H9 (cell line): ENCODE data around the gene ZBTB17. TPM values are rescaled to one million over a fixed set of nuclear protein-coding genes. Genes with fewer than 3 reads are reported as not detected.

Experiments used
- DNase-seq: peaks from one replicate; pipeline ENCODE4 v3.0.0-alpha.2; 2017
- H2AFZ ChIP-seq: one replicate; pipeline ENCODE4 v1.6.1; 2013; ENCODE audit warnings: mild to moderate bottlenecking, low read length, control low read depth, moderate library complexity
- H2AK5ac ChIP-seq: 2 replicates; pipeline ENCODE4 v1.6.1; 2013; ENCODE audit warnings: low read length, control low read depth, mixed read lengths; ENCODE audit not compliant: insufficient read length
- H2BK120ac ChIP-seq: one replicate; pipeline ENCODE4 v1.6.1; 2013; ENCODE audit warnings: low read depth, mild to moderate bottlenecking, low read length, control low read depth, inconsistent platforms; ENCODE audit not compliant: poor library complexity, severe bottlenecking
- H2BK12ac ChIP-seq: 2 replicates; pipeline ENCODE4 v1.6.1; 2013; ENCODE audit warnings: low read length, control low read depth, mixed read lengths, low read depth; ENCODE audit not compliant: insufficient read length
- H2BK15ac ChIP-seq: 2 replicates; pipeline ENCODE4 v1.6.1; 2013; ENCODE audit warnings: low read depth, low read length, control low read depth
- H2BK20ac ChIP-seq: one replicate; pipeline ENCODE4 v1.6.1; 2013; ENCODE audit warnings: low read depth, mild to moderate bottlenecking, low read length, control low read depth, inconsistent platforms; ENCODE audit not compliant: poor library complexity, severe bottlenecking
- H2BK5ac ChIP-seq: 2 replicates; pipeline ENCODE4 v1.6.1; 2013; ENCODE audit warnings: low read length, control low read depth, mixed read lengths; ENCODE audit not compliant: insufficient read length
- H3K14ac ChIP-seq: 2 replicates; pipeline ENCODE4 v1.6.1; 2013; ENCODE audit warnings: low read length, control low read depth; ENCODE audit not compliant: insufficient read depth
- H3K18ac ChIP-seq: 2 replicates; pipeline ENCODE4 v1.6.1; 2013; ENCODE audit warnings: low read depth, mild to moderate bottlenecking, mixed read lengths, low read length, control low read depth; ENCODE audit not compliant: insufficient read length
- H3K23ac ChIP-seq: 2 replicates; pipeline ENCODE4 v1.6.1; 2013; ENCODE audit warnings: low read length, control low read depth, mixed read lengths, low read depth; ENCODE audit not compliant: insufficient read length
- H3K23me2 ChIP-seq: 2 replicates; pipeline ENCODE4 v1.6.1; 2013; ENCODE audit warnings: low read depth, mild to moderate bottlenecking, mixed read lengths, low read length, control low read depth; ENCODE audit not compliant: insufficient read length, poor library complexity, severe bottlenecking
- H3K27ac ChIP-seq: 2 replicates; pipeline ENCODE4 v1.5.1; 2013; ENCODE audit warnings: low read length, control low read depth, mixed read lengths, low read depth; ENCODE audit not compliant: insufficient read length
- H3K27me3 ChIP-seq: 2 replicates; pipeline ENCODE4 v1.6.1; 2013; ENCODE audit warnings: low read length, control low read depth, inconsistent platforms; ENCODE audit not compliant: insufficient read depth
- H3K4ac ChIP-seq: 2 replicates; pipeline ENCODE4 v1.6.1; 2013; ENCODE audit warnings: low read depth, mild to moderate bottlenecking, control low read depth, inconsistent platforms, low read length, moderate library complexity
- H3K4me1 ChIP-seq: 2 replicates; pipeline ENCODE4 v1.6.1; 2013; ENCODE audit warnings: low read length, control low read depth, inconsistent platforms; ENCODE audit not compliant: insufficient read depth
- H3K4me2 ChIP-seq: 2 replicates; pipeline ENCODE4 v1.6.1; 2013; ENCODE audit warnings: low read length, control low read depth, mixed read lengths; ENCODE audit not compliant: insufficient read length, insufficient read depth
- H3K56ac ChIP-seq: 2 replicates; pipeline ENCODE4 v1.6.1; 2013; ENCODE audit warnings: low read depth, mild to moderate bottlenecking, mixed read lengths, low read length, control low read depth; ENCODE audit not compliant: insufficient read length
- H3K79me1 ChIP-seq: 2 replicates; pipeline ENCODE4 v1.6.1; 2013; ENCODE audit warnings: low read depth, mild to moderate bottlenecking, moderate library complexity, low read length, control low read depth, inconsistent platforms; ENCODE audit not compliant: insufficient read depth, poor library complexity, severe bottlenecking
- H3K79me2 ChIP-seq: 2 replicates; pipeline ENCODE4 v1.6.1; 2013; ENCODE audit warnings: low read length, control low read depth, inconsistent platforms; ENCODE audit not compliant: insufficient read depth
- H3K9ac ChIP-seq: 2 replicates; pipeline ENCODE4 v1.6.1; 2013; ENCODE audit warnings: low read length, control low read depth, mixed read lengths; ENCODE audit not compliant: insufficient read length; ENCODE audit errors: extremely low read depth
- H3K9me3 ChIP-seq: one replicate; pipeline ENCODE4 v1.6.1; 2013; ENCODE audit warnings: low read depth, low read length, inconsistent platforms; ENCODE audit not compliant: control insufficient read depth
- H3T11ph ChIP-seq: one replicate; pipeline ENCODE4 v1.6.1; 2013; ENCODE audit warnings: mild to moderate bottlenecking, low read length, control low read depth, inconsistent platforms
- H4K20me1 ChIP-seq: one replicate; pipeline ENCODE4 v1.6.1; 2013; ENCODE audit not compliant: control insufficient read depth, insufficient read length, insufficient read depth
- H4K5ac ChIP-seq: 2 replicates; pipeline ENCODE4 v1.6.1; 2013; ENCODE audit warnings: low read depth, mild to moderate bottlenecking, mixed read lengths, low read length, control low read depth; ENCODE audit not compliant: insufficient read length
- H4K8ac ChIP-seq: replicated peaks from 2 replicates; pipeline ENCODE4 v1.6.1; 2013; ENCODE audit warnings: low read length, control low read depth, mixed read lengths, low read depth; ENCODE audit not compliant: insufficient read length
- H4K91ac ChIP-seq: 2 replicates; pipeline ENCODE4 v1.6.1; 2013; ENCODE audit warnings: low read depth, mild to moderate bottlenecking, moderate library complexity, mixed read lengths, low read length, control low read depth; ENCODE audit not compliant: insufficient read length
- H3K27ac Mint-ChIP-seq, 3 experiments: 2 replicates in 2 of 3; 3 replicates in 1 of 3; pipeline ENCODE4 v1.8.0; 2020 to 2021; ENCODE audit warnings: mixed read lengths in 3 of 3, mild to moderate bottlenecking in 1 of 3, moderate library complexity in 1 of 3
- H3K27me3 Mint-ChIP-seq: 2 replicates; pipeline ENCODE4 v1.8.0; 2021; ENCODE audit warnings: low read depth, mild to moderate bottlenecking, moderate library complexity, mixed read lengths
- H3K36me3 Mint-ChIP-seq, 3 experiments: 2 replicates in 2 of 3; 3 replicates in 1 of 3; pipeline ENCODE4 v1.8.0; 2020 to 2021; ENCODE audit warnings: low read depth in 3 of 3, mixed read lengths in 3 of 3; ENCODE audit not compliant: insufficient read depth in 1 of 3
- H3K4me1 Mint-ChIP-seq, 2 experiments: 2 replicates each; pipeline ENCODE4 v1.8.0; 2020; ENCODE audit warnings: mixed read lengths in 2 of 2
- H3K4me3 Mint-ChIP-seq, 2 experiments: 2 replicates in 1 of 2; 3 replicates in 1 of 2; pipeline ENCODE4 v1.8.0; 2020 to 2021; ENCODE audit warnings: mild to moderate bottlenecking in 2 of 2, mixed read lengths in 2 of 2, moderate library complexity in 1 of 2
- H3K9me3 Mint-ChIP-seq, 2 experiments: 2 replicates in 1 of 2; 3 replicates in 1 of 2; pipeline ENCODE4 v1.8.0; 2020; ENCODE audit warnings: mild to moderate bottlenecking in 2 of 2, mixed read lengths in 2 of 2, moderate library complexity in 1 of 2
- CTCF ChIP-seq: fragments of 200-600 bp; sonication (generic); conservative IDR thresholded peaks from 3 replicates; pipeline ENCODE4 v1.8.0; 2021; ENCODE audit warnings: antibody characterized with exemption, mild to moderate bottlenecking
- WGBS: extraction: QIAGEN DNeasy Blood & Tissue Kit; methylation state at CpG from one replicate; pipeline ENCODE4 v1.1.7; 2013; ENCODE audit warnings: missing lambda C conversion rate, low lambda C conversion rate, mixed read lengths; ENCODE audit not compliant: insufficient read length; ENCODE audit errors: extremely low coverage; 5-methylcytosine and 5-hydroxymethylcytosine counted together
- total RNA-seq: library from RNA; stranded (reverse); gene quantifications from 2 replicates; pipeline ENCODE4 v1.2.1, GENCODE V29; 2021

ZBTB17 gene
- total RNA-seq, 1 experiment from 2014 or later, result 16.5 TPM

GRCh38 chr1:16019644-16020277, 43.9 kb upstream of the ZBTB17 start:
- no peak overlapping the region for H4K5ac ChIP-seq
- H3K27ac ChIP-seq, result no peak overlapping the region
- H3K4me2 ChIP-seq, result no peak overlapping the region
- Mint-ChIP-seq H3K4me3 (no peak overlapping the region), H3K27me3 (peaks cover 47% of the 10 kb centered on the region), H3K9me3 (no peaks in the 10 kb centered on the region), H3K27ac (no peak overlapping the region), H3K36me3 (no peaks in the 10 kb centered on the region), H3K4me1 (peaks cover 11 to 38% of the 10 kb centered on the region in 2 experiments)
- DNase-seq, result no peak
- no peak overlapping the region for H2AK5ac ChIP-seq
- no CpG with 5 or more reads among the region's 9 CpGs for WGBS
- no peak overlapping the region for H2BK12ac ChIP-seq
- H3K18ac ChIP-seq, result no peak overlapping the region
- H3K79me2 ChIP-seq, result no peaks in the 10 kb centered on the region
- H2BK120ac ChIP-seq, result no peak overlapping the region
- H3K9me3 ChIP-seq, result no peaks in the 10 kb centered on the region
- H3K14ac ChIP-seq, result no peak overlapping the region
- no peak overlapping the region for H2BK15ac ChIP-seq
- no peak overlapping the region for H3K23ac ChIP-seq
- no peak overlapping the region for H4K8ac ChIP-seq
- no peaks in the 10 kb centered on the region for H3K27me3 ChIP-seq
- H4K91ac ChIP-seq, result no peak overlapping the region
- H3T11ph ChIP-seq, result no peak overlapping the region
- H4K20me1 ChIP-seq, result no peaks in the 10 kb centered on the region
- H2AFZ ChIP-seq, result no peak overlapping the region
- TF ChIP-seq CTCF, result no peak
- H3K9ac ChIP-seq, result no peak overlapping the region
- H3K4me1 ChIP-seq, result no peaks in the 10 kb centered on the region
- H2BK20ac ChIP-seq, result no peak overlapping the region
- H2BK5ac ChIP-seq, result no peak overlapping the region
- H3K23me2 ChIP-seq, result no peaks in the 10 kb centered on the region
- H3K79me1 ChIP-seq, result no peaks in the 10 kb centered on the region
- no peak overlapping the region for H3K4ac ChIP-seq
- no peak overlapping the region for H3K56ac ChIP-seq
